SK-N-SH (cell line): Measurements from ENCODE around the gene GPS2.
"Not testable (repeated sequence)": the region's sequence is repeated elsewhere in the genome, so short reads cannot be mapped to it uniquely, and the experiment has no call there.

Experiments
- CHD2 ChIP-seq: fragments of 150-350 bp; IDR thresholded peaks from 2 replicates; pipeline ENCODE4 v1.6.1; 2018; ENCODE audit warnings: low read length; ENCODE audit not compliant: partially characterized antibody
- ELF1 ChIP-seq: IDR thresholded peaks from 2 replicates; pipeline ENCODE4 v1.4.0; 2012
- JUND ChIP-seq: IDR thresholded peaks from 2 replicates; pipeline ENCODE4 v1.4.0; 2012
- RAD21 ChIP-seq: IDR thresholded peaks from 2 replicates; pipeline ENCODE4 v1.6.1; 2012; ENCODE audit warnings: mild to moderate bottlenecking, low read length
- RCOR1 ChIP-seq: fragments of 150-350 bp; IDR thresholded peaks from 2 replicates; pipeline ENCODE4 v1.6.1; 2017; ENCODE audit warnings: antibody characterized with exemption, low read length
- TAF1 ChIP-seq: IDR thresholded peaks from 2 replicates; pipeline ENCODE4 v1.6.1; 2012; ENCODE audit warnings: low read depth, mild to moderate bottlenecking, low read length, moderate library complexity, borderline replicate concordance
- TEAD4 ChIP-seq: IDR thresholded peaks from 2 replicates; pipeline ENCODE4 v1.4.0; 2012; ENCODE audit warnings: mild to moderate bottlenecking, borderline replicate concordance; ENCODE audit not compliant: insufficient read depth
- TF ChIP-seq, protein P1 (sequence below): fragments of 200-600 bp; sonication (generic); IDR thresholded peaks from 2 replicates; pipeline ENCODE4 v1.6.1; 2017; ENCODE audit warnings: antibody characterized with exemption, mild to moderate bottlenecking, moderate library complexity
- TF ChIP-seq, protein P2 (sequence below): fragments of 150-350 bp; IDR thresholded peaks from 2 replicates; pipeline ENCODE4 v1.6.1; 2017; ENCODE audit warnings: antibody characterized with exemption, low read length, low read depth, borderline replicate concordance
- TF ChIP-seq, protein P3 (sequence below): IDR thresholded peaks from 2 replicates; pipeline ENCODE4 v1.4.0; 2012; ENCODE audit warnings: low read depth
- TF ChIP-seq, protein P4 (sequence below): IDR thresholded peaks from 2 replicates; pipeline ENCODE4 v1.6.1; 2012; ENCODE audit warnings: mild to moderate bottlenecking, low read depth, low read length, moderate library complexity

DNA sequence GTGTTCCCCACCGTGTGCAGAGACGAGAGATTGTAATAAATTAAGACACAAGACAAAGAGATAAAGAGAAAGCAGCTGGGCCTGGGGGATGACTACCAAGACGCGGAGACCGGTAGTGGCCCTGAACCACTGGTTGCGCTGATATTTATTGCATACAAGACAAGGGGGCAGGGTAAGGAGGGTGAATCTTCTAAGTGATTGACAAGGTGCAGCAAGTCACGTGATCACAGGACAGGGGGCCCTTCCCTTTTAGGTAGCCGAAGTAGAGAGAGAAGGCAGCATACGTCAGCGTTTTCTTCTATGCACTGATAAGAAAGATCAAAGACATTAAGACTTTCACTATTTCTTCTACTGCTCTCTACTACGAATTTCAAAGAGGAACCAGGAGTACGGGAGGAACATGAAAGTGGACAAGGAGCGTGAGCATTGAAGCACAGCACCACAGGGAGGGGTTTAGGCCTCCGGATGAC is 17.5 kb upstream of the GPS2 start:
- not testable (repeated sequence) for TF ChIP-seq TEAD4, RAD21, CHD2, JUND, ELF1, RCOR1, TAF1
- TF ChIP-seq, protein P1, sequence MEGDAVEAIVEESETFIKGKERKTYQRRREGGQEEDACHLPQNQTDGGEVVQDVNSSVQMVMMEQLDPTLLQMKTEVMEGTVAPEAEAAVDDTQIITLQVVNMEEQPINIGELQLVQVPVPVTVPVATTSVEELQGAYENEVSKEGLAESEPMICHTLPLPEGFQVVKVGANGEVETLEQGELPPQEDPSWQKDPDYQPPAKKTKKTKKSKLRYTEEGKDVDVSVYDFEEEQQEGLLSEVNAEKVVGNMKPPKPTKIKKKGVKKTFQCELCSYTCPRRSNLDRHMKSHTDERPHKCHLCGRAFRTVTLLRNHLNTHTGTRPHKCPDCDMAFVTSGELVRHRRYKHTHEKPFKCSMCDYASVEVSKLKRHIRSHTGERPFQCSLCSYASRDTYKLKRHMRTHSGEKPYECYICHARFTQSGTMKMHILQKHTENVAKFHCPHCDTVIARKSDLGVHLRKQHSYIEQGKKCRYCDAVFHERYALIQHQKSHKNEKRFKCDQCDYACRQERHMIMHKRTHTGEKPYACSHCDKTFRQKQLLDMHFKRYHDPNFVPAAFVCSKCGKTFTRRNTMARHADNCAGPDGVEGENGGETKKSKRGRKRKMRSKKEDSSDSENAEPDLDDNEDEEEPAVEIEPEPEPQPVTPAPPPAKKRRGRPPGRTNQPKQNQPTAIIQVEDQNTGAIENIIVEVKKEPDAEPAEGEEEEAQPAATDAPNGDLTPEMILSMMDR = not testable (repeated sequence)
- TF ChIP-seq, protein P2, sequence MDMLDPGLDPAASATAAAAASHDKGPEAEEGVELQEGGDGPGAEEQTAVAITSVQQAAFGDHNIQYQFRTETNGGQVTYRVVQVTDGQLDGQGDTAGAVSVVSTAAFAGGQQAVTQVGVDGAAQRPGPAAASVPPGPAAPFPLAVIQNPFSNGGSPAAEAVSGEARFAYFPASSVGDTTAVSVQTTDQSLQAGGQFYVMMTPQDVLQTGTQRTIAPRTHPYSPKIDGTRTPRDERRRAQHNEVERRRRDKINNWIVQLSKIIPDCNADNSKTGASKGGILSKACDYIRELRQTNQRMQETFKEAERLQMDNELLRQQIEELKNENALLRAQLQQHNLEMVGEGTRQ = not testable (repeated sequence)
- TF ChIP-seq, protein P3, sequence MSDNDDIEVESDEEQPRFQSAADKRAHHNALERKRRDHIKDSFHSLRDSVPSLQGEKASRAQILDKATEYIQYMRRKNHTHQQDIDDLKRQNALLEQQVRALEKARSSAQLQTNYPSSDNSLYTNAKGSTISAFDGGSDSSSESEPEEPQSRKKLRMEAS = not testable (repeated sequence)
- TF ChIP-seq, protein P4, sequence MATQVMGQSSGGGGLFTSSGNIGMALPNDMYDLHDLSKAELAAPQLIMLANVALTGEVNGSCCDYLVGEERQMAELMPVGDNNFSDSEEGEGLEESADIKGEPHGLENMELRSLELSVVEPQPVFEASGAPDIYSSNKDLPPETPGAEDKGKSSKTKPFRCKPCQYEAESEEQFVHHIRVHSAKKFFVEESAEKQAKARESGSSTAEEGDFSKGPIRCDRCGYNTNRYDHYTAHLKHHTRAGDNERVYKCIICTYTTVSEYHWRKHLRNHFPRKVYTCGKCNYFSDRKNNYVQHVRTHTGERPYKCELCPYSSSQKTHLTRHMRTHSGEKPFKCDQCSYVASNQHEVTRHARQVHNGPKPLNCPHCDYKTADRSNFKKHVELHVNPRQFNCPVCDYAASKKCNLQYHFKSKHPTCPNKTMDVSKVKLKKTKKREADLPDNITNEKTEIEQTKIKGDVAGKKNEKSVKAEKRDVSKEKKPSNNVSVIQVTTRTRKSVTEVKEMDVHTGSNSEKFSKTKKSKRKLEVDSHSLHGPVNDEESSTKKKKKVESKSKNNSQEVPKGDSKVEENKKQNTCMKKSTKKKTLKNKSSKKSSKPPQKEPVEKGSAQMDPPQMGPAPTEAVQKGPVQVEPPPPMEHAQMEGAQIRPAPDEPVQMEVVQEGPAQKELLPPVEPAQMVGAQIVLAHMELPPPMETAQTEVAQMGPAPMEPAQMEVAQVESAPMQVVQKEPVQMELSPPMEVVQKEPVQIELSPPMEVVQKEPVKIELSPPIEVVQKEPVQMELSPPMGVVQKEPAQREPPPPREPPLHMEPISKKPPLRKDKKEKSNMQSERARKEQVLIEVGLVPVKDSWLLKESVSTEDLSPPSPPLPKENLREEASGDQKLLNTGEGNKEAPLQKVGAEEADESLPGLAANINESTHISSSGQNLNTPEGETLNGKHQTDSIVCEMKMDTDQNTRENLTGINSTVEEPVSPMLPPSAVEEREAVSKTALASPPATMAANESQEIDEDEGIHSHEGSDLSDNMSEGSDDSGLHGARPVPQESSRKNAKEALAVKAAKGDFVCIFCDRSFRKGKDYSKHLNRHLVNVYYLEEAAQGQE = not testable (repeated sequence)
